GM12878 (cell line): ENCODE data around the gene ARAP3. TPM values are rescaled to one million over a fixed set of nuclear protein-coding genes. Genes with fewer than 3 reads are reported as not detected.

Experiments used
- CBFB ChIP-seq: IDR thresholded peaks from 2 replicates; pipeline ENCODE4 v1.6.1; 2016; ENCODE audit warnings: antibody characterized with exemption, low read depth
- CHD1 ChIP-seq: IDR thresholded peaks from 2 replicates; pipeline ENCODE4 v1.6.1; 2012; ENCODE audit warnings: low read depth, low read length, improper control_type of control experiment
- CHD2 ChIP-seq: IDR thresholded peaks from 2 replicates; pipeline ENCODE4 v1.6.1; 2011; ENCODE audit warnings: low read depth, low read length, improper control_type of control experiment, borderline replicate concordance
- CREB1 ChIP-seq: IDR thresholded peaks from 2 replicates; pipeline ENCODE4 v1.6.1; 2012; ENCODE audit warnings: low read depth, mild to moderate bottlenecking, inconsistent platforms
- ESRRA ChIP-seq: IDR thresholded peaks from 2 replicates; pipeline ENCODE4 v1.6.1; 2012; ENCODE audit warnings: mild to moderate bottlenecking, low read length, improper control_type of control experiment
- FOXK2 ChIP-seq: fragments of 450-650 bp; IDR thresholded peaks from 2 replicates; pipeline ENCODE4 v1.6.1; 2017; ENCODE audit warnings: mild to moderate bottlenecking, moderate library complexity
- HDAC6 ChIP-seq: fragments of 200-600 bp; sonication (generic); IDR thresholded peaks from one replicate; pipeline ENCODE4 v1.8.0; 2017; ENCODE audit warnings: antibody characterized with exemption; ENCODE audit not compliant: unreplicated experiment
- IRF4 ChIP-seq: IDR thresholded peaks from 2 replicates; pipeline ENCODE4 v1.6.1; 2011; ENCODE audit warnings: low read depth, low read length
- MEF2B ChIP-seq: fragments of 450-650 bp; IDR thresholded peaks from 2 replicates; pipeline ENCODE4 v1.6.1; 2018; ENCODE audit warnings: mild to moderate bottlenecking, moderate library complexity; ENCODE audit not compliant: partially characterized antibody, poor library complexity, severe bottlenecking
- MLLT1 ChIP-seq: fragments of 450-650 bp; IDR thresholded peaks from 2 replicates; pipeline ENCODE4 v1.6.1; 2016; ENCODE audit warnings: mild to moderate bottlenecking
- MYC ChIP-seq: IDR thresholded peaks from 2 replicates; pipeline ENCODE4 v1.6.1; 2011; ENCODE audit warnings: mild to moderate bottlenecking, low read length, moderate library complexity, inconsistent platforms; ENCODE audit not compliant: insufficient read depth, insufficient replicate concordance, insufficient read length, severe bottlenecking
- NKRF ChIP-seq: fragments of 450-650 bp; conservative IDR thresholded peaks from 2 replicates; pipeline ENCODE4 v1.6.1; 2017; ENCODE audit warnings: mild to moderate bottlenecking, moderate library complexity
- PML ChIP-seq: IDR thresholded peaks from 2 replicates; pipeline ENCODE4 v1.6.1; 2012; ENCODE audit warnings: low read length, inconsistent platforms
- RAD21 ChIP-seq: IDR thresholded peaks from 2 replicates; pipeline ENCODE4 v1.6.1; 2011; ENCODE audit warnings: mild to moderate bottlenecking, low read depth, low read length, moderate library complexity; ENCODE audit not compliant: insufficient read depth
- RAD51 ChIP-seq: fragments of 450-650 bp; IDR thresholded peaks from 2 replicates; pipeline ENCODE4 v1.6.1; 2016; ENCODE audit warnings: moderate library complexity, mild to moderate bottlenecking, inconsistent platforms
- SIX5 ChIP-seq: IDR thresholded peaks from 2 replicates; pipeline ENCODE4 v1.6.1; 2011; ENCODE audit warnings: mild to moderate bottlenecking, low read depth, low read length, moderate library complexity; ENCODE audit not compliant: severe bottlenecking
- SMAD1 ChIP-seq: fragments of 450-650 bp; IDR thresholded peaks from 2 replicates; pipeline ENCODE4 v1.6.1; 2018; ENCODE audit warnings: mild to moderate bottlenecking, low read depth; ENCODE audit not compliant: partially characterized antibody
- SREBF1 ChIP-seq: IDR thresholded peaks from 2 replicates; pipeline ENCODE4 v1.6.1; 2012; ENCODE audit warnings: mild to moderate bottlenecking, low read length
- SUZ12 ChIP-seq: fragments of 200-600 bp; sonication (generic); IDR thresholded peaks from one replicate; pipeline ENCODE4 v1.6.1; 2018; ENCODE audit warnings: antibody characterized with exemption, mild to moderate bottlenecking; ENCODE audit not compliant: unreplicated experiment
- YY1 ChIP-seq: IDR thresholded peaks from 2 replicates; pipeline ENCODE4 v1.6.1; 2011; ENCODE audit warnings: low read depth, mild to moderate bottlenecking, low read length
- polyA plus RNA-seq, 11 experiments: library from polyadenylated mRNA; depleted of rRNA in 4 of 11; unstranded in 6 of 11; stranded (reverse) in 5 of 11; fragments of >200 nt; fragmentation: Nextera tagmentation in 4 of 11; fragmentation: Illumina TruSeq in 1 of 11; extraction: Ambion mirVana in 4 of 11; extraction: Trizol in 1 of 11; gene quantifications; 1 replicate in 1 of 11; 2 replicates in 10 of 11; pipeline versions ENCODE4 v1.2.1 to v1.2.3, GENCODE V29; 2011 to 2016; ENCODE audit warnings: inconsistent platforms in 2 of 11, missing spikeins in 2 of 11, low read depth in 1 of 11
- total RNA-seq, 4 experiments: library from RNA; depleted of rRNA in 3 of 4; stranded (reverse); fragments of >200 nt in 3 of 4; fragmentation: Illumina TruSeq in 1 of 4; extraction: Trizol in 1 of 4; gene quantifications; 2 replicates each; pipeline versions ENCODE4 v1.2.1 to v1.2.3, GENCODE V29; 2013 to 2021
- TF ChIP-seq, protein P1 (sequence below), 3 experiments: IDR thresholded peaks in 2 of 3; conservative IDR thresholded peaks in 1 of 3; 2 replicates each; pipeline ENCODE4 v1.5.1; 2011; ENCODE audit warnings: low read depth in 3 of 3, low read length in 3 of 3, mild to moderate bottlenecking in 3 of 3, control low read depth in 2 of 3, moderate library complexity in 2 of 3, inconsistent platforms in 1 of 3, mixed read lengths in 1 of 3; ENCODE audit not compliant: control insufficient read depth in 2 of 3, insufficient read depth in 1 of 3; ENCODE audit errors: extremely low read depth in 1 of 3
- TF ChIP-seq, protein P2 (sequence below): fragments of 450-650 bp; IDR thresholded peaks from 2 replicates; pipeline ENCODE4 v1.6.1; 2017; ENCODE audit warnings: low read depth, mild to moderate bottlenecking, moderate library complexity
- TF ChIP-seq, protein P3 (sequence below): IDR thresholded peaks from 2 replicates; pipeline ENCODE4 v1.6.1; 2011; ENCODE audit warnings: low read depth, low read length, improper control_type of control experiment, borderline replicate concordance

ARAP3 gene
- total and polyA plus RNA-seq, 10 of the 15 experiments (the other 5 are each of a cell fraction or from before 2014, with no cell fraction given), result 0.01 to 0.08 TPM; not detected in 8

DNA sequence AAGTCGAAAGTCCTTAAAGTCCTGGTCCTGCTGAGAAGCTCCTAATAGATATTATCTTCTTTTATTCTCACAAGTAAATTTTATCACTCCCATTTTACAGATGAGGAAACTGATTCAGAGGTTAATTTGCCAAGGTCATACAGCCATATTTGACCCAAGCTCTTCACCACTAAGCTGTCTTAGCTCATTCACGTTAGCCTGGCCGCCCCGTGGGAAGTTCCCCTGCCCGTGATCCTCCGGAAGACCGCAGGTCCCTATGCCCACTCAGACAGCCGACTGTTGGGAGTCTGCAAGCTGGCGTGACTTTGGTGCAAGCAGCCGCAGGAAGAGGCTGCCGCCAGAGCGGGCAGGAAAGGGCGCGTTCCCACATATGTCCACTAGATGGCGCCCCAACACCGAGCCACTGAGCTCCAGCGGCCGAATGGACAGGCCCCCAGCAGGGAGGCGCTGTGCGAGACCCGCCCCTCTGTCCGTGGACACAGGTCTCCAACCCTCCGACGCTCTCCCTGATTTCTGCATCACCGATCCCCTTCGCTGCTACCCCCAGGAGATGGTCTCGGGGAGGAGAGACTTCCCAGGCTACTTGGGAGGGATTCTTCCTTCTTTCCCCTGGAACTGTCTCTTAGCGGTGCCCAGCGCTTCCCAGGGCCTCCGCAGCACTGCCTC lies 10.0 kb upstream of the ARAP3 start (continued):
- TF ChIP-seq PML, result no peak
- TF ChIP-seq RAD21, result peak; percentile 86
- TF ChIP-seq, protein P1, sequence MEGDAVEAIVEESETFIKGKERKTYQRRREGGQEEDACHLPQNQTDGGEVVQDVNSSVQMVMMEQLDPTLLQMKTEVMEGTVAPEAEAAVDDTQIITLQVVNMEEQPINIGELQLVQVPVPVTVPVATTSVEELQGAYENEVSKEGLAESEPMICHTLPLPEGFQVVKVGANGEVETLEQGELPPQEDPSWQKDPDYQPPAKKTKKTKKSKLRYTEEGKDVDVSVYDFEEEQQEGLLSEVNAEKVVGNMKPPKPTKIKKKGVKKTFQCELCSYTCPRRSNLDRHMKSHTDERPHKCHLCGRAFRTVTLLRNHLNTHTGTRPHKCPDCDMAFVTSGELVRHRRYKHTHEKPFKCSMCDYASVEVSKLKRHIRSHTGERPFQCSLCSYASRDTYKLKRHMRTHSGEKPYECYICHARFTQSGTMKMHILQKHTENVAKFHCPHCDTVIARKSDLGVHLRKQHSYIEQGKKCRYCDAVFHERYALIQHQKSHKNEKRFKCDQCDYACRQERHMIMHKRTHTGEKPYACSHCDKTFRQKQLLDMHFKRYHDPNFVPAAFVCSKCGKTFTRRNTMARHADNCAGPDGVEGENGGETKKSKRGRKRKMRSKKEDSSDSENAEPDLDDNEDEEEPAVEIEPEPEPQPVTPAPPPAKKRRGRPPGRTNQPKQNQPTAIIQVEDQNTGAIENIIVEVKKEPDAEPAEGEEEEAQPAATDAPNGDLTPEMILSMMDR (IDR thresholded peaks at IDR 0.05 in 2 of 3, conservative IDR thresholded peaks at IDR 0.05 in 1 of 3; ENCODE audit: control insufficient read depth in 2 of 3, extremely low read depth in 1 of 3, insufficient read depth in 1 of 3, low read depth in 3 of 3, low read length in 3 of 3), result peak; percentile 96 to 98 (median 97)
- TF ChIP-seq HDAC6, result no peak
- no peak for TF ChIP-seq MEF2B
- no peak for TF ChIP-seq SIX5
- 0 out of 2 replicates have a peak, but pooled peaks have one; percentile 39 for TF ChIP-seq IRF4
- no peak for TF ChIP-seq CBFB
- TF ChIP-seq CHD2, result 0 out of 2 replicates have a peak, but pooled peaks have one; percentile 36
- TF ChIP-seq SREBF1, result no peak
- no peak for TF ChIP-seq MLLT1
- no peak for TF ChIP-seq SMAD1
- TF ChIP-seq RAD51, result no peak
- no peak for TF ChIP-seq SUZ12
- TF ChIP-seq CHD1, result no peak
- TF ChIP-seq NKRF, result no peak
- TF ChIP-seq MYC, result no peak
- TF ChIP-seq, protein P2, sequence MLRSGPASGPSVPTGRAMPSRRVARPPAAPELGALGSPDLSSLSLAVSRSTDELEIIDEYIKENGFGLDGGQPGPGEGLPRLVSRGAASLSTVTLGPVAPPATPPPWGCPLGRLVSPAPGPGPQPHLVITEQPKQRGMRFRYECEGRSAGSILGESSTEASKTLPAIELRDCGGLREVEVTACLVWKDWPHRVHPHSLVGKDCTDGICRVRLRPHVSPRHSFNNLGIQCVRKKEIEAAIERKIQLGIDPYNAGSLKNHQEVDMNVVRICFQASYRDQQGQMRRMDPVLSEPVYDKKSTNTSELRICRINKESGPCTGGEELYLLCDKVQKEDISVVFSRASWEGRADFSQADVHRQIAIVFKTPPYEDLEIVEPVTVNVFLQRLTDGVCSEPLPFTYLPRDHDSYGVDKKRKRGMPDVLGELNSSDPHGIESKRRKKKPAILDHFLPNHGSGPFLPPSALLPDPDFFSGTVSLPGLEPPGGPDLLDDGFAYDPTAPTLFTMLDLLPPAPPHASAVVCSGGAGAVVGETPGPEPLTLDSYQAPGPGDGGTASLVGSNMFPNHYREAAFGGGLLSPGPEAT, result no peak
- no peak for TF ChIP-seq CREB1
- TF ChIP-seq, protein P3, sequence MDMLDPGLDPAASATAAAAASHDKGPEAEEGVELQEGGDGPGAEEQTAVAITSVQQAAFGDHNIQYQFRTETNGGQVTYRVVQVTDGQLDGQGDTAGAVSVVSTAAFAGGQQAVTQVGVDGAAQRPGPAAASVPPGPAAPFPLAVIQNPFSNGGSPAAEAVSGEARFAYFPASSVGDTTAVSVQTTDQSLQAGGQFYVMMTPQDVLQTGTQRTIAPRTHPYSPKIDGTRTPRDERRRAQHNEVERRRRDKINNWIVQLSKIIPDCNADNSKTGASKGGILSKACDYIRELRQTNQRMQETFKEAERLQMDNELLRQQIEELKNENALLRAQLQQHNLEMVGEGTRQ, result no peak
- peak; percentile 91; the same call in 1 of the 2 replicates for TF ChIP-seq ESRRA
- TF ChIP-seq YY1, result peak; percentile 68
- no peak for TF ChIP-seq FOXK2
